ENCODE results near the gene SLC13A1.

DNA sequence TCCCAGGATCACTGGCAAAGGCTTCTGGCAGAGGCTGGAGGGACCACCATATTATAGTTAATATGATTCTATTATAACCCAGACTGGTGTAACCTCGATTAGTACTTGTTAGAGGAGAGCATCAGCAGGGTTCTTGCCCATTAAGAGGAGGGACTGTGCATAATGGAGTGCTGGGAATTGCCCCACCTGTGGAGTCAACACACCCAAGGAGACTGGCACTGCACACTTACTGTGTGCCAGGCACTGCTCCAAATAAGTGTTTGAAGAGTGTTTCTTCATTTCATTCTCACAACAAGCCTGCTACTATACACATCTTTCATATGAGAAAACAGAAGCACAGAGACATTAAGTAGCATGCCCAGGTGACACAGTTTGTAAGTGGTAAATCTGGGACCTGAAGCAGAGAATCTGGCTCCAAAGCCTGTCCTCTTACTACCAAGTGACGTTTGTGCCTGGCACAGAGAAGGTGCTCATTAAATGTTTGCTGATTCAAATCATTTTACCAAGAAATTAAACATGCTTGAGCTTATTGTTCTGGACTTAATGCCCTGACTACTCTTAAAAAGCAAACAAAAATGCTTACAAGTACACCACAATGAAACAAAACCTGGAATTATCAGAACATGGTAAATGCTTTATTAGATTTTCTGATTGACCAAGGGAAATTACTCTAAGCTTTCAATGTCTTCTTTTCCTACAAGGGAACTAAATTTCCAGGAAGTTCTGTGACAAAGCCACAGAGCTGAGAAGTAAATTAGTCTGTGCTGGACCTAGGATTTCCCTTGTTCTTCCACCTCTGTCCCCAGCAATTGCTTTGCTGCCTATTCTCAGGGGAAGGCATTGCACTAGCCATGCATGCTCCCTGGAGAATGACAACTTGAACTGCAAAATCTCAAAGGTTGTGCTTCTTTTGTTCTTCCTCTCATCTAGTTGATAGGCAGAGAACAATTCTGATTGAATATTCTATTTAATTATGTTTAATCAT is 809 bp downstream of the SLC13A1 start:
- TF ChIP-seq POLR2AphosphoS5 (IDR thresholded peaks at IDR 0.05; ENCODE audit: low read depth, low read length) (no peak), POLR2A (IDR thresholded peaks at IDR 0.05; ENCODE audit: low read depth, low read length) (no peak), TAF1 (IDR thresholded peaks at IDR 0.05; ENCODE audit: borderline replicate concordance, low read depth, low read length) (no peak)
